ENCODE data around the gene TMEM178B. TPM values are rescaled to one million over a fixed set of nuclear protein-coding genes. Genes with fewer than 3 reads are reported as not detected.

TMEM178B gene
- total and polyA plus RNA-seq, 2 donors (not counting 1 experiment from before 2014, with no cell fraction given), result 0.28 to 0.96 TPM

DNA sequence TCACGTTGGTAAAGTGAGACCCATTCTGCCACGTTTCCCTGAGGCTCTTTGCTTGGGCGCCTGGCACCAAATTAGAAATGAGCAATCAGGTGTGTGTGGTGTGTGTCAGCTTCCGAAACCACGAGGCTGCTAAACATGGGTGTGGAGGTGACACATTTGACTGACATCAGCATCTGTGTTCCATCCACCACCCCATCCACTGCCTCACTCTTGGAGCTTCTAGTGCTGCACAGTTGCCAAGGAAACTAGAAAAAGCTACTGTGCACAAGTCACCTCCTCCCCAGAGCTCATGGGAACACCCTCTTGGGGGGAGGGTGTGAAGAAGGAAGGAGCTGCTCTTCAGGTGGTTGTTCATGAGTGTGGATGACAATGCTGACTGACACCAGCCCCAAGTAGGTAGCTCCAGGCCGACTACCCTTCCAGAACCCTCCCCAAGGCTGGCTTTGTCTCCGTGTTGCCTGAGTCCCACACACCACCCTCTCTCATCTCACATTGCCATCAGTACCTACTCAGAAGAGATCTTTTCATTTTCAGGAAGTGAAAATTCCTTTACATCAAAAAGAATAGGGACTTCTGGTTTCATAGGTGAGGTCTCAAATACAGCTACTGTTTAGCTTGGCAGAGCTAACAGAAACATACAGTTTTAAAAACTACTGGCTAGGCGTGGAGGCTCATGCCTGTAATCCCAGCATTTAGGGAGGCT, 152.2 kb downstream of the TMEM178B start:
- Histone ChIP-seq H3K27me3 (replicated peaks in 1 of 4; ENCODE audit: control extremely low read depth in 1 of 4, control insufficient read depth in 3 of 4, insufficient read depth in 4 of 4, low read length in 3 of 4) (peaks cover 0 to 7% (median 0%) of the 10 kb centered on the region in 4 experiments), H3K9me3 (ENCODE audit: control extremely low read depth in 1 of 3, control insufficient read depth in 2 of 3, insufficient read depth in 1 of 3, low read length in 2 of 3) (peaks cover 0 to 4% (median 0%) of the 10 kb centered on the region in 3 donors), H3K27ac (ENCODE audit: low read length in 2 of 2) (no peak overlapping the region), H2AFZ (ENCODE audit: insufficient read depth, low read depth, low read length, poor library complexity, severe bottlenecking) (no peak overlapping the region), H3K4me3 (ENCODE audit: control extremely low read depth in 1 of 5, extremely low read depth in 1 of 5, insufficient read depth in 1 of 5, low read depth in 2 of 5, low read length in 4 of 5) (no peak overlapping the region), H3K4me1 (ENCODE audit: control insufficient read depth in 2 of 2, insufficient read depth in 2 of 2, low read length in 2 of 2) (no peaks in the 10 kb centered on the region), H3K9ac (ENCODE audit: low read length) (no peak overlapping the region), H3K4me2 (replicated peaks; ENCODE audit: low read depth, low read length, poor library complexity, severe bottlenecking) (no peak overlapping the region), H3K79me2 (ENCODE audit: control insufficient read depth, insufficient read depth, low read length) (no peaks in the 10 kb centered on the region), H4K20me1 (ENCODE audit: control insufficient read depth, insufficient read depth, low read length, poor library complexity, severe bottlenecking) (no peaks in the 10 kb centered on the region), H3K36me3 (replicated peaks in 1 of 2; ENCODE audit: control extremely low read depth in 1 of 2, control insufficient read depth in 1 of 2, extremely low read depth in 1 of 2, insufficient read depth in 2 of 2, low read length in 1 of 2) (no peaks in the 10 kb centered on the region)
- 66% methylated on average over 2 of the region's 8 CpGs for WGBS (ENCODE audit: insufficient coverage)
- Mint-ChIP-seq H3K27ac (no peak overlapping the region), H3K9me3 (ENCODE audit: insufficient read depth) (no peaks in the 10 kb centered on the region), H3K4me3 (no peak overlapping the region), H3K27me3 (peaks cover 10% of the 10 kb centered on the region), H3K4me1 (peaks cover 1% of the 10 kb centered on the region)
- DNase-seq, result no peak
- ATAC-seq (ENCODE audit: low read depth), result no peak
- intact Hi-C loops (cut with micrococcal nuclease), result no loop called here
- TF ChIP-seq CTCF (IDR thresholded peaks at IDR 0.05) (no peak), EZH2 (IDR thresholded peaks at IDR 0.05; ENCODE audit: borderline replicate concordance, insufficient read depth, low read depth, low read length, poor library complexity, severe bottlenecking) (no peak)
- CTCF ChIA-PET, result no interaction called here
- POLR2A ChIA-PET, result no interaction called here

GRCh38 chr7:141227454-141227853, 153.6 kb downstream of the TMEM178B start:
- no peak overlapping the region for H3K4me3 Mint-ChIP-seq

More at GRCh38 chr7:141227454-141227853, 153.6 kb downstream of the TMEM178B start:
- no peak overlapping the region for H2AFZ ChIP-seq (ENCODE audit: insufficient read depth, low read depth, low read length, poor library complexity, severe bottlenecking)
- no peaks in the 10 kb centered on the region for H3K4me1 ChIP-seq (ENCODE audit: control insufficient read depth in 2 of 2, insufficient read depth in 2 of 2, low read length in 2 of 2)
- no peaks in the 10 kb centered on the region for H4K20me1 ChIP-seq (ENCODE audit: control insufficient read depth, insufficient read depth, low read length, poor library complexity, severe bottlenecking)
- H3K79me2 ChIP-seq (ENCODE audit: control insufficient read depth, insufficient read depth, low read length), result no peaks in the 10 kb centered on the region
- H3K4me1 Mint-ChIP-seq, result peaks cover 1% of the 10 kb centered on the region
- TF ChIP-seq EZH2 (IDR thresholded peaks at IDR 0.05; ENCODE audit: borderline replicate concordance, insufficient read depth, low read depth, low read length, poor library complexity, severe bottlenecking) (no peak), CTCF (IDR thresholded peaks at IDR 0.05) (no peak)
- no peak overlapping the region for H3K4me3 ChIP-seq (ENCODE audit: control extremely low read depth in 1 of 5, extremely low read depth in 1 of 5, insufficient read depth in 1 of 5, low read depth in 2 of 5, low read length in 4 of 5)
- ChIA-PET POLR2A (no interaction called here), CTCF (no interaction called here)
- no peaks in the 10 kb centered on the region for H3K9me3 Mint-ChIP-seq (ENCODE audit: insufficient read depth)
- H3K27ac ChIP-seq (ENCODE audit: low read length in 2 of 2), result no peak overlapping the region
- DNase-seq (no peak), ATAC-seq (ENCODE audit: low read depth) (no peak)
- peaks cover 18% of the 10 kb centered on the region for H3K27me3 Mint-ChIP-seq
- peaks cover 0 to 7% (median 0%) of the 10 kb centered on the region in 4 experiments for H3K27me3 ChIP-seq (replicated peaks in 1 of 4; ENCODE audit: control extremely low read depth in 1 of 4, control insufficient read depth in 3 of 4, insufficient read depth in 4 of 4, low read length in 3 of 4)
- intact Hi-C loops (cut with micrococcal nuclease), result no loop called here
- H3K27ac Mint-ChIP-seq, result no peak overlapping the region
- peaks cover 0 to 4% (median 0%) of the 10 kb centered on the region in 3 donors for H3K9me3 ChIP-seq (ENCODE audit: control extremely low read depth in 1 of 3, control insufficient read depth in 2 of 3, insufficient read depth in 1 of 3, low read length in 2 of 3)
- no peaks in the 10 kb centered on the region for H3K36me3 ChIP-seq (replicated peaks in 1 of 2; ENCODE audit: control extremely low read depth in 1 of 2, control insufficient read depth in 1 of 2, extremely low read depth in 1 of 2, insufficient read depth in 2 of 2, low read length in 1 of 2)
- H3K4me2 ChIP-seq (replicated peaks; ENCODE audit: low read depth, low read length, poor library complexity, severe bottlenecking), result no peak overlapping the region
- no peak overlapping the region for H3K9ac ChIP-seq (ENCODE audit: low read length)
- 79% methylated on average over 3 of the region's 4 CpGs for WGBS (ENCODE audit: insufficient coverage)

All from B cell (primary cell).